Liver (tissue), 9 donors: ENCODE results near the gene SPOCK2. TPM values are rescaled to one million over a fixed set of nuclear protein-coding genes. Genes with fewer than 3 reads are reported as not detected.
"Not testable (repeated sequence)": the region's sequence is repeated elsewhere in the genome, so short reads cannot be mapped to it uniquely, and the experiment has no call there.

Experiments
- DNase-seq: peaks from one replicate; pipeline ENCODE4 v3.0.0-alpha.2; 2017; ENCODE audit warnings: low spot score
- H3K27ac ChIP-seq, 2 donors: one replicate each; pipeline ENCODE4 v1.7.0; 2013; ENCODE audit warnings: inconsistent platforms in 2 of 2, low read length in 2 of 2, control low read depth in 1 of 2, low read depth in 1 of 2, mild to moderate bottlenecking in 1 of 2
- H3K27me3 ChIP-seq, 4 donors: one replicate each; pipeline versions ENCODE4 v1.6.1 to v1.7.0; 2013; ENCODE audit warnings: low read length in 3 of 4, inconsistent platforms in 1 of 4, mild to moderate bottlenecking in 1 of 4, moderate library complexity in 1 of 4; ENCODE audit not compliant: control insufficient read depth in 4 of 4, insufficient read depth in 4 of 4
- H3K36me3 ChIP-seq, 4 donors: one replicate each; pipeline versions ENCODE4 v1.6.1 to v1.7.0; 2013; ENCODE audit warnings: low read length in 3 of 4, mild to moderate bottlenecking in 3 of 4, low read depth in 1 of 4, moderate library complexity in 1 of 4; ENCODE audit not compliant: control insufficient read depth in 4 of 4, insufficient read depth in 3 of 4
- H3K4me1 ChIP-seq, 4 donors: one replicate each; pipeline versions ENCODE4 v1.6.1 to v1.7.0; 2013; ENCODE audit warnings: low read length in 3 of 4, mild to moderate bottlenecking in 3 of 4, moderate library complexity in 1 of 4; ENCODE audit not compliant: control insufficient read depth in 4 of 4, insufficient read depth in 4 of 4
- H3K4me3 ChIP-seq, 3 donors: one replicate each; pipeline versions ENCODE4 v1.6.1 to v1.7.0; 2013; ENCODE audit warnings: low read length in 3 of 3, control low read depth in 1 of 3, low read depth in 1 of 3, mild to moderate bottlenecking in 1 of 3
- H3K9ac ChIP-seq, 2 donors: one replicate each; pipeline ENCODE4 v1.7.0; 2013; ENCODE audit warnings: low read length in 2 of 2, mild to moderate bottlenecking in 2 of 2, moderate library complexity in 2 of 2, control low read depth in 1 of 2, low read depth in 1 of 2
- H3K9me3 ChIP-seq, 4 donors: one replicate each; pipeline versions ENCODE4 v1.6.1 to v1.7.0; 2013; ENCODE audit warnings: low read length in 3 of 4; ENCODE audit not compliant: control insufficient read depth in 4 of 4
- ATF3 ChIP-seq: IDR thresholded peaks from 2 replicates; pipeline ENCODE4 v1.6.1; 2016; ENCODE audit warnings: antibody characterized with exemption
- CTCF ChIP-seq: fragments of 150-350 bp; IDR thresholded peaks from 2 replicates; pipeline ENCODE4 v1.5.1; 2017; ENCODE audit warnings: improper control_type of control experiment, low read depth, low read length; ENCODE audit not compliant: missing input control
- EGR1 ChIP-seq, 2 donors: IDR thresholded peaks; 2 replicates each; pipeline ENCODE4 v1.6.1; 2016 to 2018; ENCODE audit warnings: antibody characterized with exemption in 2 of 2, low read depth in 2 of 2
- FOXA1 ChIP-seq: IDR thresholded peaks from 2 replicates; pipeline ENCODE4 v1.6.1; 2016; ENCODE audit warnings: antibody characterized with exemption
- FOXA2 ChIP-seq: IDR thresholded peaks from 2 replicates; pipeline ENCODE4 v1.6.1; 2016; ENCODE audit warnings: antibody characterized with exemption
- GABPA ChIP-seq, 2 donors: IDR thresholded peaks in 1 of 2; conservative IDR thresholded peaks in 1 of 2; 2 replicates each; pipeline ENCODE4 v1.6.1; 2016; ENCODE audit warnings: antibody characterized with exemption in 2 of 2, mild to moderate bottlenecking in 1 of 2, moderate library complexity in 1 of 2
- HNF4A ChIP-seq, 2 donors: conservative IDR thresholded peaks; 2 replicates each; pipeline ENCODE4 v1.6.1; 2016; ENCODE audit warnings: antibody characterized with exemption in 2 of 2, mild to moderate bottlenecking in 2 of 2
- HNF4G ChIP-seq: IDR thresholded peaks from 2 replicates; pipeline ENCODE4 v1.6.1; 2016; ENCODE audit warnings: antibody characterized with exemption
- JUND ChIP-seq, 2 donors: IDR thresholded peaks; 2 replicates each; pipeline ENCODE4 v1.6.1; 2016; ENCODE audit warnings: antibody characterized with exemption in 2 of 2
- MAX ChIP-seq: IDR thresholded peaks from 2 replicates; pipeline ENCODE4 v1.6.1; 2016; ENCODE audit warnings: antibody characterized with exemption
- NR2F2 ChIP-seq: IDR thresholded peaks from 2 replicates; pipeline ENCODE4 v1.6.1; 2016; ENCODE audit warnings: antibody characterized with exemption
- RAD21 ChIP-seq, 2 donors: IDR thresholded peaks; 2 replicates each; pipeline ENCODE4 v1.6.1; 2016; ENCODE audit warnings: antibody characterized with exemption in 2 of 2, mild to moderate bottlenecking in 2 of 2
- REST ChIP-seq: IDR thresholded peaks from 2 replicates; pipeline ENCODE4 v1.6.1; 2016; ENCODE audit warnings: antibody characterized with exemption, mild to moderate bottlenecking
- RXRA ChIP-seq, 2 donors: IDR thresholded peaks; 2 replicates each; pipeline ENCODE4 v1.6.1; 2017 to 2018; ENCODE audit warnings: antibody characterized with exemption in 2 of 2, mild to moderate bottlenecking in 1 of 2
- TAF1 ChIP-seq: conservative IDR thresholded peaks from 2 replicates; pipeline ENCODE4 v1.6.1; 2016; ENCODE audit warnings: antibody characterized with exemption, mild to moderate bottlenecking
- YY1 ChIP-seq: IDR thresholded peaks from 2 replicates; pipeline ENCODE4 v1.6.1; 2016; ENCODE audit warnings: antibody characterized with exemption, mild to moderate bottlenecking
- ZBTB33 ChIP-seq: IDR thresholded peaks from 2 replicates; pipeline ENCODE4 v1.6.1; 2016; ENCODE audit warnings: antibody characterized with exemption
- whole genome bisulfite sequencing: extraction: QIAGEN DNeasy Blood & Tissue Kit; methylation state at CpG from one replicate; pipeline ENCODE4 v1.1.7; 2013; 5-methylcytosine and 5-hydroxymethylcytosine counted together
- polyA plus RNA-seq, 2 donors: library from polyadenylated mRNA; stranded (reverse) in 1 of 2; unstranded in 1 of 2; fragments of 200-250 nt in 1 of 2; fragments of >200 nt in 1 of 2; fragmentation: Nextera tagmentation in 1 of 2; extraction: Ambion mirVana in 1 of 2; gene quantifications; one replicate each; pipeline versions ENCODE4 v1.2.1 to v1.2.3, GENCODE V29; 2013 to 2015
- total RNA-seq, 2 donors: library from RNA; depleted of rRNA; stranded (reverse); fragments of >200 nt; gene quantifications; one replicate each; pipeline ENCODE4 v1.2.3, GENCODE V29; 2014
- donor health status: healthy.
- donor health status: healthy.
- donor health status: healthy.
- donor health status: healthy.
- donor health status: healthy.

The SPOCK2 gene
- total and polyA plus RNA-seq, 4 donors: 0.36 to 1.7 (median 0.64) TPM

GRCh38 chr10:72109636-72110157, 21.3 kb upstream of the SPOCK2 start (continued):
- TF ChIP-seq CTCF: no peak
- TF ChIP-seq RAD21 (IDR thresholded peaks at IDR 0.05): no peak
- TF ChIP-seq YY1: no peak
- TF ChIP-seq NR2F2: no peak
- no peak for TF ChIP-seq HNF4G

- TF ChIP-seq RXRA (IDR thresholded peaks at IDR 0.05): no peak
- no peak for TF ChIP-seq HNF4G
- no peak for TF ChIP-seq NR2F2
- no peak for TF ChIP-seq FOXA1
- TF ChIP-seq EGR1 (IDR thresholded peaks at IDR 0.05; ENCODE audit: low read depth in 2 of 2): no peak
- no peak for TF ChIP-seq ZBTB33
- TF ChIP-seq YY1: no peak
- TF ChIP-seq CTCF: no peak
- TF ChIP-seq ATF3: no peak
- no peak for TF ChIP-seq GABPA (IDR thresholded peaks at IDR 0.05 in 1 of 2, conservative IDR thresholded peaks at IDR 0.05 in 1 of 2)
- TF ChIP-seq FOXA2: no peak
- no peak for TF ChIP-seq JUND (IDR thresholded peaks at IDR 0.05)
- no peak for TF ChIP-seq TAF1
- no peak for TF ChIP-seq MAX
- TF ChIP-seq HNF4A (conservative IDR thresholded peaks at IDR 0.05): no peak
- TF ChIP-seq RAD21 (IDR thresholded peaks at IDR 0.05): no peak
- TF ChIP-seq REST: no peak
- no peak overlapping the region for H3K27ac ChIP-seq
- no peak for DNase-seq
Observed at GRCh38 chr10:72108830-72109635, 20.7 kb upstream of the SPOCK2 start.

GRCh38 chr10:72108004-72108370, 19.6 kb upstream of the SPOCK2 start:
- not testable (repeated sequence) for H3K36me3 ChIP-seq, H3K9ac ChIP-seq, H3K9me3 ChIP-seq, H3K27ac ChIP-seq, H3K4me3 ChIP-seq, H3K27me3 ChIP-seq, H3K4me1 ChIP-seq, DNase-seq
- WGBS: 94% methylated on average over 3 of the region's 3 CpGs

More at GRCh38 chr10:72108830-72109635, 20.7 kb upstream of the SPOCK2 start:
- H3K4me3 ChIP-seq: no peak overlapping the region
- H3K27me3 ChIP-seq: no peaks in the 10 kb centered on the region
- H3K9ac ChIP-seq: no peak overlapping the region
- WGBS: 25% methylated on average over 1 of the region's 1 CpG
- H3K36me3 ChIP-seq: peaks cover 0 to 3% (median 0%) of the 10 kb centered on the region in 4 donors
- no peaks in the 10 kb centered on the region for H3K9me3 ChIP-seq
- H3K4me1 ChIP-seq: peaks cover 0 to 3% (median 0%) of the 10 kb centered on the region in 4 donors
